K562 (cell line): Measurements from ENCODE around the gene FEV.

Experiments
- USF2 ChIP-seq: sonication (generic); formaldehyde crosslinking; IDR thresholded peaks from 2 replicates; pipeline ENCODE4 v1.5.0; 2020; ENCODE audit warnings: missing genetic modification reagents
- ZBTB5 ChIP-seq: fragments of 450-650 bp; IDR thresholded peaks from 2 replicates; pipeline ENCODE4 v1.6.1; 2017; ENCODE audit warnings: antibody characterized with exemption

- TF ChIP-seq USF2 (CRISPR knock-in tag) (no peak), ZBTB5 (no peak)
These were observed 554 bp downstream of the FEV start for GRCh38 chr2:218984239-218985020.
